GM19395 (cell line): ENCODE data around the gene AFDN.
A peak's percentile ranks its signal among the peaks of the same experiment; 100 is the strongest.

Experiments
- ATAC-seq: cut with Tn5 transposase; IDR thresholded peaks from one replicate; pipeline ENCODE4 v1.9.1; 2021; ENCODE audit warnings: mild to moderate bottlenecking, moderate library complexity; ENCODE audit not compliant: unreplicated experiment

Gene AFDN

DNA sequence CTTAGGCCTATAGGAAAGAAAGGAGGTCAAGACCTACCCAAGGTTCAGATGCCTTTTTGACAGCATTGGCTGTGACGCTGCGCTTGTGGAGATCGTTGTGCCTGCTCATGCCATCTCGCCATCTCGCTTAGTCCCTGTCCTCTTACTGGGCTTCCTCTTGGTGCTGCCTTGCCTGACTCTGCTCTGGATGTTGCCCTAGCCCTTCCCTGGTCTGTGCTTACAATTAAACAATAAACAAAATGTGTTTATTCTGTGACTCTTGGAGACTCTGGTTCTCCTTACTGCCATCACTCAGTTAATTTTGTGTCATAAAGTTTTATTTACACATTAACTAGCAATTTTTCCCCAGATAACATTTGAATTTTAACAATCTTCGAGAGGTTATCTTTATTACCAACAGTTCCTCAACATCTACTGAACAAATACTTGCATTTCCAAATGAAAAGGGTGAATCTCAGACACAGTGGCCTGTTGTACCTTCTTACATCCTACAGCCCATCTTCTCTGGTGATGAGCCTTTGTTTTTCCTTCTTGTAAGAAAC is 11.6 kb downstream of the AFDN start:
- no peak for ATAC-seq

GRCh38 chr6:167839343-167839742 is 12.6 kb downstream of the AFDN start:
- no peak for ATAC-seq

GRCh38 chr6:167839755-167840154 is 13.0 kb downstream of the AFDN start:
- ATAC-seq, result no peak

DNA sequence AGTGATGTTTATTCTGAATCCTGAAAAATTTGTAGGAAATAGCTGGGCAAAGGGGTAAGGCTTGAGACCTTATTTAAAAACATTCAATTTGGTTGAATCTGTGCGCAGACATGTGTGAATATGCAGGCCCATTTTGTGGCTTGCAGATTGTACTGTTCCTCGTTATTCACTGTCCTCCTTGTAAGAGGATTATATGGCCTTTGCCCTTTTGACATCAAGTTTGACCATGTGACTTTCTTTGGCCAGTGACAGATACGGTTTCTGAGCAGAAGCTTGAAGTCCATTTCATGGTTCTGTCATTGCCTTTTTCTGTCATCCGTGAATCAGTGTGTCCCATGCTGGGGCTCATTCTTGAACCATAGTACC is 13.4 kb downstream of the AFDN start:
- no peak for ATAC-seq

- no peak for ATAC-seq
Observed at GRCh38 chr6:167840526-167841179, 13.9 kb downstream of the AFDN start.

GRCh38 chr6:167841981-167842380 is 15.3 kb downstream of the AFDN start:
- ATAC-seq, result no peak

- no peak for ATAC-seq
Observed at GRCh38 chr6:167842457-167842856, 15.7 kb downstream of the AFDN start.

DNA sequence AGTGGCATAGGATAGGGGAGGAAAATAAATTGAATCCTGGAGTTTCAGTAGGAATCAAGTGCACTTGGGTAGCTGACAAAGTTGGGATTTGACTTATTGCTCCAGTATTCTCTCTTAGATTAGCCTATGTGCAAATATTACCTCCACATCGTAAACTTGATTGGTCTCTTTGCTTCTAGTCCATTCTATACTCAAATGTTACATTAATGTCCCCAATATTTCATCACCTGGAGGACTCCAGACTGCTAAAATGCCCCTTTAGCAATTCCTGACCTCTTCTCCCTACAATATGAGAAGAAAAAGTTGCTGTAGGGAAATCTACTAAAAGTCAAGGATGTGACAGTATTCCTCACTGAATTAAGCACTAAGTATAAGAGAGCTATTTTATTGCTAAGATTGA is 16.3 kb downstream of the AFDN start:
- no peak for ATAC-seq

- ATAC-seq, result no peak
Observed at GRCh38 chr6:167845856-167846255, 19.1 kb downstream of the AFDN start.

- ATAC-seq, result no peak
Observed at GRCh38 chr6:167846997-167847606, 20.4 kb downstream of the AFDN start.

DNA sequence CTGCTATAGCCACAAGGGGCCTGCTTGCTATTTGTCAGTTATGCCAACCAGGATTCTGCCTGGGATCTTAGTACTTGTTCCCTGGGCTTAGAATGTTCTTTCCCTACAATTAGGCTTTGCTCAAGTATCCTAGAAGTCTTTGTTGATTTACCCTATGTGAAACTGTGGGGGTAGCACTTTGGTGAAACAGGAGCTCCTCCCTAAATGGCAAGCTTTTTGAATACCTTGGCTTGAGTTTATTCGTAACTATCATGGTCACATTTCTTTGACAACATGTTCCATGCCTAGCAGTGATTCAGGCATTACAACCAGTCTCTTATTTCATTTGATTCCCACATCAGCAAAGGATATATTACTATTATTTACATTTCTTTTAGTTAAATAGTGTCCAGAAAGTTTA is 21.2 kb downstream of the AFDN start:
- ATAC-seq, result no peak

- ATAC-seq, result no peak
Observed at GRCh38 chr6:167848783-167849182, 22.1 kb downstream of the AFDN start.

DNA sequence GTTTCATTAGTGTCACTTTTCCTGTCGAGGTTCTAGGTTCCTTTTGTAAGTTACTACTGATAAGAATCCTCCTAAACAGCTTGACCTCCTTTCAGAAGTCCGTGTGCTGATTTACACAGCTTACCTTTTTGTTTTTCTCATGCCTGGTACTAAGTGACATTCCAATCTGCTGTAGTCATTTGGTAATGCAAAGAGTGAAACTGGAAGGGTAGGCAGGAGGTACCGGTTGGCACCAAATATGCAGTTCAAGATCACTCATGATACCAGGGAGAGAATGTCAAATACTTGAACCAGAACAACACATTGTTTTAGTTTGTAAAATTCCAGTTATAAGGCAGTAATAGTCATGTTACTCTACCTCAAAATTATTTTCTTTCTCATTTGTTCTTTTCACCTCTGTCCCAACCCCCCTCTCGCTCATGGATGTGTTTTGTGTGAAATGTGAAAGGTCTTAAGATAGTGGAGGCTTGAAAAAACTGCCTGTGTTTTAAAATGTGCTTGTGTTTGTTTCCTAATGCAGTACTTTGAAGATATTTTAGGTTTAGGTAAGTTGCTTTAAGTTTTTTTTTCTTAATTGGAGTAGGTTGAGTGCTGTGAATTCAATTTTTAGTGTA is 23.2 kb downstream of the AFDN start:
- no peak for ATAC-seq

- no peak for ATAC-seq
Observed at GRCh38 chr6:167850782-167851181, 24.1 kb downstream of the AFDN start.

DNA sequence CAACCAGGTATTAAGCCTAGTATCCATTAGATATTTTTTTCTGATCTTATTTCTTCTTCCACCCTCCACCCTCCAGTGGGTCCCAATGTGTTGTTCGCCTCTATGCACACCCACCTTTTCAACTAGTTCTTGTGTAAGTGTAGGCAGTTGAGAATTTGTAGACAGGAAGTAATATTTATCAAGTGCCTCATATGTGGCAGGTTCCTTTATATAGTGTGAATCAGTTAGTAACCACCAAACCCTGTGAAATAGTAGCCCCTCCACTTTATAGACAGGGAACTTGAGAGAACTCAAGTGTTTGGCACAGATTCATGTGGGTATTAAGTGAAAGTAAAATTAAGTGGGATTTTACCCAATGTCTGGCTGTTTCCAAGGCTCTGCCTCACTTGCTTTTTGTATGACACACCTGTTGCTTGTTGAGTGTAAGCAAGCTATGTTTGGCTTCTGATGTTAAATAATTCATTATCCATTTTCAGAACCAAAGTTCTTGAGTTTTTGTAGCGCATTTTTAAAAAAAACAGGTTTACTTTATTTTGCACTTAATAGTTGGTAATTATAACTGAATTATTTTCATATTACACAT is 24.8 kb downstream of the AFDN start:
- no peak for ATAC-seq

DNA sequence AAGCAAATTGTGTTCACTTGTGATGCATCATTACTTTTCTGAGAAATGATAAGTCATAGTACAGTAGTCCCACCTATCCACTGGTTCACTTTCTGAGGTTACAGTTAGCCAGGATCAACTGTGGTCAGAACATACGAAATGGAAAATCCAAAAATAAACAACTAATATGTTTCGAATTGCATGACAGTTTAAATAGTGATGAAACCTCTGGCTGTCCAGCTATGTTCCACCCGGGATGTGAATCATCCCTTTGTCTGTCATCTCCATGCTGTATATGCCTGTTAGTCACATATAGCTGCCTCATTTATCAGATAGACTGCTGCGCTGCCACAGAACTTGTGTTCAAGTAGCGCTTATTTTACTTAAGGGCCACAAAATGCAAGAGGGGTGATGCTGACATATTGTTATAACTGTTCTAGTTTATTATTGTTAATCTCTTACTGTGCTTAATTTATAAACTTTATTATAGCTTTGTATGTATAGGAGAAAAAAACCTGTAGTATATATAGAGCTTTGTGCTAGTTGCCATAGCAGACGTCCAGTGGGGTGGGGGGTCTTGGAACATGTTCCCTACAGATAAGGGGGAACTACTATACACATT is 29.2 kb downstream of the AFDN start:
- no peak for ATAC-seq

GRCh38 chr6:167856474-167856873 is 29.8 kb downstream of the AFDN start:
- no peak for ATAC-seq

DNA sequence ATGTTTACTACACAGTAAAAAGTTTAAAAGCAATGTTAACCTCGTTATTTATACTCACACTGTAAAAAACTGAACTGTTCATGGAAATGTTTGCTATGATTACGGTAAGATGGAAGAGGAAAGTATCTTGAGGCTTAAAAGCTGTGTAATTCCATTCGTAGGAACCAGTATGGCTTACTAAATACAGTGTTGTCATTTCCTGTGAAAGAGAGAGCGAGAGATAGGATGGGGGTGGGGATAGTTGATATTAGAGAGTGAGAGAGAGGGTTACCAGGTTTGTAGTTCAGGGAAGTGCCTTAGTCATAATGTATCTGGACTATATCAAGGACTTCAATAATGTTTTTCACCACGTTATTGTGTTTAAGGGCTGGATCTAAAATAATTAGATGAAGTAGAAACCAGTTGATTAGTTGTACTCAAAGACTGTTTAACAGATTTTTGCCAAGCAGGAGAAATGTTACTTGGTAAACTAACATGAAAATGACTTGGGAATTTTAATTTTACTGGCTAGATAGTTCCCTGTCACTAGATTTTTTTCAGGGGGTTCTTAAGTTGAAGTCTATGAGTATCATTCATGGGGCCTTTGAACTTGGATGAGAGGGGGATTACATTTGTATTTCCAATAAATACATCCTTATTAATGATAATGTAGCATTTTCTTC is 30.4 kb downstream of the AFDN start:
- ATAC-seq, result peak; percentile 80

- no peak for ATAC-seq
Observed at GRCh38 chr6:167858086-167858591, 31.4 kb downstream of the AFDN start.

DNA sequence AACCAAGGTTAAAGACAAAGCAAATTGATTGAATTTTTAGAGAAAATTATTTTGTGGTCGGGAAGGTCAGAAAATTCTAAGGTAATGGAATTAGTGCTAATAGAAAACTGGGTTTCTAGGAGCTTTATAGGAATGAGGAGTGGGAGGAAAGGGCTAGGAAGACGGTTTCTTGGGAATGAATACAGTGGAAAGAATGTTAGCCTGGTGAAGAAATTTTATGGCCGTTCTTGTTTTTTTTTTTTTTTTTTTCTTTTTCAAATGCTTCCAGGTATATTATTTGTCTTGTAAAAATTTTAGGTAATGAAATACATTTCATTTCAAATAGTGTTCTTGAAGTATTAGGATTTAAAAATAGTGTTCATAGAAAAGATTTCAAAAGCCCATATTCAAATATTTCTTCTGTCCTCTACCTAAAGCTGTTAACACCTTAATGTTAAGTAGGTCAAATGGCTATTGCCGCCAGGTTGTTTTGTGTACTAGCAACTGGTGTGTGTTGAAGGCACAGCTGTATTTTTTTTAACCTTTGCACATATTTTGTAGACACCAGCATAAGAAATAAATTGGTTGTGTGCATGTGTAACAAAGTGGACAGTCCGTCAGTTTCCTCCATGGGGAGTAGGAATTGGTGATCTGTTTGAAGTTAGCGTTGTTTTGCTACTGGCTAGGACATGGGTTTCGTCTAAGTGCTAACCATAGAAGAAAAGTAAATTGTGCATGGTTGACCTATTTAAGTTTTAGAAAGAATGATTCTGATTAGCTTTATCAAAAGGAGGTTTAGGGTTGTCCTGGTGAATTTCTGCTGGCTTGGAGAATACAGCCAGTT is 32.3 kb downstream of the AFDN start:
- ATAC-seq, result no peak
